ENCODE measurements around the gene MRPL11.

Gene MRPL11

GRCh38 chr11:66386171-66387069 lies 52.2 kb downstream of the MRPL11 start:
- DNase-seq, result peak; percentile 72 to 82
